ENCODE data around the gene RAPGEF3.

The RAPGEF3 gene

DNA sequence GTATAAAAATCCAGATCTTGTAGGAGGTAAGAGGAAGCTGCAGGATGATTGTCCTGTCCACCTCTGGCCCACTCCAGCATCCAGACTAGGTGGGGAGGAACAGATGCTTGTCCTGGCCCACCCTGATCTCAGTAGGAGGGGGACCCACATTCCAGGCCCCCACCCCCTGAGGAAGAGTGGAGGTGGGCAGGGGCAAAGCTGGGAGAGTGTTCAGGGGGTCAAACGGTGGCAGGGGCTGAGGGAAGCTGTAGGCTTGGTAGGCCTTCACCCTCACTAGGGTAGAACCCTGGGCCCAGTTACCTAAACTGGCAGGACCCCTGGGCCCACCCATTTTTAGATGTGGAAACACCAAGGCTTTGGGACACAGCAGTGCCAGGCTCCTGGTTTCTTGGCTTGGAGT is 18.5 kb upstream of the RAPGEF3 start:
- in situ Hi-C loops (cut with MboI; ENCODE audit: low sequenced_read_pairs, unreplicated experiment), result loop anchor here (10.0 kb wide), 1 partner anchor 62 kb away; no protein-coding TSS in a partner anchor
- TF ChIP-seq, protein P1, sequence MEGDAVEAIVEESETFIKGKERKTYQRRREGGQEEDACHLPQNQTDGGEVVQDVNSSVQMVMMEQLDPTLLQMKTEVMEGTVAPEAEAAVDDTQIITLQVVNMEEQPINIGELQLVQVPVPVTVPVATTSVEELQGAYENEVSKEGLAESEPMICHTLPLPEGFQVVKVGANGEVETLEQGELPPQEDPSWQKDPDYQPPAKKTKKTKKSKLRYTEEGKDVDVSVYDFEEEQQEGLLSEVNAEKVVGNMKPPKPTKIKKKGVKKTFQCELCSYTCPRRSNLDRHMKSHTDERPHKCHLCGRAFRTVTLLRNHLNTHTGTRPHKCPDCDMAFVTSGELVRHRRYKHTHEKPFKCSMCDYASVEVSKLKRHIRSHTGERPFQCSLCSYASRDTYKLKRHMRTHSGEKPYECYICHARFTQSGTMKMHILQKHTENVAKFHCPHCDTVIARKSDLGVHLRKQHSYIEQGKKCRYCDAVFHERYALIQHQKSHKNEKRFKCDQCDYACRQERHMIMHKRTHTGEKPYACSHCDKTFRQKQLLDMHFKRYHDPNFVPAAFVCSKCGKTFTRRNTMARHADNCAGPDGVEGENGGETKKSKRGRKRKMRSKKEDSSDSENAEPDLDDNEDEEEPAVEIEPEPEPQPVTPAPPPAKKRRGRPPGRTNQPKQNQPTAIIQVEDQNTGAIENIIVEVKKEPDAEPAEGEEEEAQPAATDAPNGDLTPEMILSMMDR (IDR thresholded peaks at IDR 0.05; ENCODE audit: borderline replicate concordance, control extremely low read depth, extremely low read depth, insufficient read depth, missing control alignments), result no peak
- DNase-seq (ENCODE audit: low spot score), result no peak

DNA sequence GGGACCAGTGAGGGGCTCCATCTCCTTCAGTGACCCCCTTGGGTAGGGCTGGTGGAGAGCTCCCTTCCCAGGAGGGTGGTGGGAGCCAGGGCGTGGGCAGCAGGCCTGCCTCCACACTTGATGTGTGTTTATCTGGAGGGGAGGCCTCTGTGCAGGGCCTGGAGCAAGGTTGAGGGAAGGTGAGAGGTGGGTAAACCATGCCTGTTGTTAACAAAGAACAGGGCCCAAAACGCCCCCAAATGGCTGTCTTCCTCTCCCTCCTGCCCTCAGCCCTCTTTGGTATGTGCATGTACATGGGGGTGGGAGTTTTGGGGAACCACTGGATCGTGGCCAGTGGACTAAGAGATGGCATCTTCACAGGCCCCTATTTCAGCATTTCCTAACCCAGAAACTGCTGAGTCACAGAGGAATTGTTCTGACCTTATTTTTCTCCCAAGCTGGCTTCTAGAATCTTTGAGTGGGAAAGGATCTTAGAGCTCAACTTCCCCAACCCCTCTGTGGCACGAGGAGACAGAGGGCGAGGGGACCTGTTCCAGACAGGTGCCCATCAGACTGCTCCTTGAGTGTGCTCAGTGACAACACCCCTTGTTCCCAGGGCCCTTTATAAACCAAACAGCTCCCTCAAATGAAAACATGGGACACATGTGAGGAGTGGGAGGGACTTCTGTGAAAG is 17.9 kb upstream of the RAPGEF3 start:
- no peak for DNase-seq (ENCODE audit: low spot score)
- in situ Hi-C loops (cut with MboI; ENCODE audit: low sequenced_read_pairs, unreplicated experiment), result loop anchor here (10.0 kb wide), 1 partner anchor 62 kb away; no protein-coding TSS in a partner anchor
- TF ChIP-seq, protein P1 (IDR thresholded peaks at IDR 0.05; ENCODE audit: borderline replicate concordance, control extremely low read depth, extremely low read depth, insufficient read depth, missing control alignments), result no peak

DNA sequence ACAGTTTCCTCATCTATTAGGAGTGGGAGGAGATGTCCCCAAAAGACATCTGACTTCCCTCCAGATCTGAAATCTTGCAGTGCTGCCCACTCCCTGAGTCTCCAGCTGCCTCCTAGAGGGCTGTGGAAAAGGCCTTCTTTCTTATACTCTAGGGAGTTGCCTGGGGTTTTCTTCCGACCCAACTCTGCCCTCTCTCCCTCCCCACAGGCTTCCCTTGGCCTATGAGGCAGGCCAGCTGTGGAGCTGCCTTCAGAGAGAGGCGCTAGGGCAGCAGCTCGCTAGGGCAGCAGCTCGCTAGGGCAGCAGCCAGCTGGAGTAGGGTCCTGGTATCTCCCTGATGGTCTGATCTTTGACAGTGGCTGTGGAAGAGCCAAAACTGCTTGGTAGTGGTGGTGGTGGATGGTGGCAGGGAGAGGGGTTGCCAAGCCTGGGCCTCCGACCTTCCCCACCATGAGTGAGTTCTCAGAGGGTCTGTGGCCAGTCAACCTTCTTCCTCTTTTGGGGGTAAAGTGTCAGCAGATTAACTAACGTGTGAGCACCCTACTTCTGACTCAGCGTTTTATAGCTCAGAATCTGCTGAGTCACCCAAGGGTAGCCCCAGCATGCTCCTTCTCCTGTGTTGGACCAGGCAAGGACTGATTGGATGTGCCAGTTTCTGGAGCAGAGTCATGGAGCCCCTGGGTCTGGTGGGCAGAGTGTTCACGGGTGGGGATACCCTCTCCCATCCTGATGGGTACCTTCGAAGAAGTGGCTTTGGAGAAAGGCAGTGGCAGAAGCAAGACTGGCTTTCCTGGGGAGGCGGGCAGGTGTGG is 16.6 kb upstream of the RAPGEF3 start:
- DNase-seq (ENCODE audit: low spot score), result no peak
- in situ Hi-C loops (cut with MboI; ENCODE audit: low sequenced_read_pairs, unreplicated experiment), result loop anchor here (10.0 kb wide), 1 partner anchor 61 kb away; no protein-coding TSS in a partner anchor
- TF ChIP-seq, protein P1 (IDR thresholded peaks at IDR 0.05; ENCODE audit: borderline replicate concordance, control extremely low read depth, extremely low read depth, insufficient read depth, missing control alignments), result no peak

DNA sequence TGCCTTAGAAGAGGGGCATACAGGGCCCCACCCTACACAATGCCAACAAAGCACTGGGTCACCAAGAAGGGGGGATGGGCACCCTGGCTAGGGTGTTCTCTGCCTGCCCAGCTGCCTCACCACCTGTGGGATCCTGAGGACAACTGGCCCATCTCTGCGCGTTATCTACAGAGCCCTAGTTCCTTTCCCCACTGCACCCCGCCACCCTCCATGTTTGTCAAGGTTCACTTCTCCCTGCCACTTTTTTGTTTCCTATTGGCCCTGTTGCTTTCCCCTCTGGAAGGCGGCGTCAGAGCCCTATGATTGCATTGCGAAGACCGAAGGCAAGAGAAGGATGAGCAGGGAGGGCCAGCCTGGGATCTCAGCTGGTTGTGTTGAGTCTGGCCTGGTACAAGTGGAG is 16.0 kb upstream of the RAPGEF3 start:
- DNase-seq (ENCODE audit: low spot score), result no peak
- TF ChIP-seq, protein P1 (IDR thresholded peaks at IDR 0.05; ENCODE audit: borderline replicate concordance, control extremely low read depth, extremely low read depth, insufficient read depth, missing control alignments), result no peak
- in situ Hi-C loops (cut with MboI; ENCODE audit: low sequenced_read_pairs, unreplicated experiment), result loop anchor here (10.0 kb wide), 1 partner anchor 60 kb away; no protein-coding TSS in a partner anchor

DNA sequence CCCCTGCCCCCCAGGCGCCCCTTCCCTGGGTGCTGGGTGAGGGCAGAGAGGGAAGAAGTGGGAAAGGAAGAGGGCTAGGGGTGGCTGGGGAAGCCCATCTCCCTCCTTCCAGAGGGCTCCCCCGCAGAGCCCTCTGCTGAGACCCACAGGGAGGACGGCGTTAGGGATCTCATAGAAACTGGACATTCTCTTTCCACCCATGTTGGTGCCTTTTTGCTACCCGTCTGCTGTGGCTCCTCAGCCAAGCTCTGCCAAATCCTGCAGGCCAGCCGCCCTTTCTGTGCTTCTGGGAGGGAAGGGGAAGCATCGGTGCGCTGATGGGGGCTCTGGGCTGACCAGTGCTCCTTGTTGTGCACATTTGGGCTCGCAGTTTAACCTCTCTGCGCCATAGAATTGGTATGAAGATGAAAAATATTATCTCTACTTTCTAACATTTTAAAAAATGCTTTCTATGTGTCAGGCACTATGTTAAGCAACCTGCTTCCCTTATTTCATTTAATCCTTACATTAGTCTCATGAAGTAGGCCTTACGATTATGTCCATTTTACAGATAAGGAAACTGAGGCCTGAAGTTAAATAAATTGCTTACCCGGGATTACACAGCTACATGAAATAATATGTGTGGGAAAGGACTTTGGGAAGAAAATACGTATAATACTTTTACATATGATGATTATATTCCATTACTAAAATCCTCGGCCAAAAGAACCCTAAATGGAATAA is 15.3 kb upstream of the RAPGEF3 start:
- DNase-seq (ENCODE audit: low spot score), result no peak
- TF ChIP-seq, protein P1 (IDR thresholded peaks at IDR 0.05; ENCODE audit: borderline replicate concordance, control extremely low read depth, extremely low read depth, insufficient read depth, missing control alignments), result no peak
- in situ Hi-C loops (cut with MboI; ENCODE audit: low sequenced_read_pairs, unreplicated experiment), result loop anchor here (10.0 kb wide), 1 partner anchor 59 kb away; no protein-coding TSS in a partner anchor
